Stimulated activated CD4-positive, alpha-beta T cell treated with anti-CD3 and anti-CD28 coated beads, Interleukin-2, amount 100 ng/mL, for 24 hours (primary cell): ENCODE data around the gene LSAMP.
"Not testable (repeated sequence)": the region's sequence is repeated elsewhere in the genome, so short reads cannot be mapped to it uniquely, and the experiment has no call there.

Experiments
- DNase-seq, 2 donors: peaks; one replicate each; pipeline ENCODE4 v3.0.0-alpha.2; 2020

Gene LSAMP

GRCh38 chr3:115861166-115861733 is 584.0 kb downstream of the LSAMP start:
- no peak for DNase-seq

GRCh38 chr3:115860766-115861165 is 584.5 kb downstream of the LSAMP start:
- no peak for DNase-seq

- no peak for DNase-seq
These were observed 586.1 kb downstream of the LSAMP start for GRCh38 chr3:115859002-115859807.

GRCh38 chr3:115857518-115858136 is 587.7 kb downstream of the LSAMP start:
- no peak for DNase-seq

- no peak for DNase-seq
These were observed 589.4 kb downstream of the LSAMP start for GRCh38 chr3:115855911-115856310.

- DNase-seq = no peak
These were observed 592.2 kb downstream of the LSAMP start for GRCh38 chr3:115853104-115853503.

- DNase-seq = no peak
These were observed 593.0 kb downstream of the LSAMP start for GRCh38 chr3:115852278-115852677.

GRCh38 chr3:115851571-115851970 is 593.7 kb downstream of the LSAMP start:
- no peak for DNase-seq

- no peak for DNase-seq
These were observed 596.6 kb downstream of the LSAMP start for GRCh38 chr3:115848641-115849040.

- no peak for DNase-seq
These were observed 599.3 kb downstream of the LSAMP start for GRCh38 chr3:115845986-115846385.

GRCh38 chr3:115844729-115845128 is 600.6 kb downstream of the LSAMP start:
- not testable (repeated sequence) for DNase-seq

GRCh38 chr3:115843206-115843605 is 602.1 kb downstream of the LSAMP start:
- no peak for DNase-seq

GRCh38 chr3:115839246-115839645 is 606.0 kb downstream of the LSAMP start:
- DNase-seq = no peak

GRCh38 chr3:115838786-115839185 is 606.5 kb downstream of the LSAMP start:
- DNase-seq = no peak

GRCh38 chr3:115836944-115837343 is 608.3 kb downstream of the LSAMP start:
- no peak for DNase-seq

GRCh38 chr3:115835946-115836345 is 609.3 kb downstream of the LSAMP start:
- no peak for DNase-seq

GRCh38 chr3:115834068-115834467 is 611.2 kb downstream of the LSAMP start:
- no peak for DNase-seq

- DNase-seq = no peak
These were observed 612.2 kb downstream of the LSAMP start for GRCh38 chr3:115833074-115833473.

GRCh38 chr3:115832265-115832664 is 613.0 kb downstream of the LSAMP start:
- no peak for DNase-seq

- DNase-seq = no peak
These were observed 613.4 kb downstream of the LSAMP start for GRCh38 chr3:115831864-115832263.

- no peak for DNase-seq
These were observed 614.4 kb downstream of the LSAMP start for GRCh38 chr3:115830764-115831395.

- no peak for DNase-seq
These were observed 616.9 kb downstream of the LSAMP start for GRCh38 chr3:115828401-115828800.

- DNase-seq = no peak
These were observed 617.8 kb downstream of the LSAMP start for GRCh38 chr3:115827495-115827894.

- DNase-seq = no peak
These were observed 620.2 kb downstream of the LSAMP start for GRCh38 chr3:115825046-115825445.
